Anterior cingulate cortex (tissue), 58 donors: ENCODE results near the gene MYADML2.
"Not testable (repeated sequence)": the region's sequence is repeated elsewhere in the genome, so short reads cannot be mapped to it uniquely, and the experiment has no call there.

Source experiments
- DNase-seq, 58 donors: peaks; one replicate each; lab custom pipeline; 2025; lab: John Stamatoyannopoulos, UW

Gene MYADML2

GRCh38 chr17:81960130-81960958, 13.3 kb upstream of the MYADML2 start:
- no peak for DNase-seq

GRCh38 chr17:81959362-81960129, 12.5 kb upstream of the MYADML2 start:
- peak in 39 of 58 donors; percentile 9 to 73 (median 32) for DNase-seq

- no peak for DNase-seq
Observed at GRCh38 chr17:81958633-81959342, 11.8 kb upstream of the MYADML2 start.

- no peak for DNase-seq
Observed at GRCh38 chr17:81957691-81958432, 10.8 kb upstream of the MYADML2 start.

GRCh38 chr17:81956607-81957589, 9.9 kb upstream of the MYADML2 start:
- DNase-seq = no peak

GRCh38 chr17:81955756-81956544, 8.9 kb upstream of the MYADML2 start:
- no peak for DNase-seq

- DNase-seq = no peak
Observed at GRCh38 chr17:81955058-81955681, 8.1 kb upstream of the MYADML2 start.

GRCh38 chr17:81954131-81955057, 7.4 kb upstream of the MYADML2 start:
- DNase-seq = no peak

GRCh38 chr17:81953443-81953842, 6.4 kb upstream of the MYADML2 start:
- DNase-seq = not testable (repeated sequence)

GRCh38 chr17:81952792-81953228, 5.8 kb upstream of the MYADML2 start:
- DNase-seq = no peak

GRCh38 chr17:81951785-81952684, 5.0 kb upstream of the MYADML2 start:
- DNase-seq = no peak

GRCh38 chr17:81950501-81950900, 3.5 kb upstream of the MYADML2 start:
- DNase-seq = no peak

GRCh38 chr17:81948635-81949378, 1.8 kb upstream of the MYADML2 start:
- DNase-seq = no peak

GRCh38 chr17:81944858-81945257, 2.2 kb downstream of the MYADML2 start:
- no peak for DNase-seq

GRCh38 chr17:81942167-81942553, 4.9 kb downstream of the MYADML2 start:
- DNase-seq = no peak
